Tibial nerve (tissue), 4 donors: ENCODE measurements around the gene TFAP2E. TPM values are rescaled to one million over a fixed set of nuclear protein-coding genes. Genes with fewer than 3 reads are reported as not detected.
"Not testable (repeated sequence)": the region's sequence is repeated elsewhere in the genome, so short reads cannot be mapped to it uniquely, and the experiment has no call there.

Experiments
- DNase-seq, 2 donors: peaks; one replicate each; pipeline ENCODE4 v3.0.0-alpha.2; 2019; ENCODE audit warnings: low spot score in 2 of 2
- H3K27ac ChIP-seq, 4 donors: fragments of 200-600 bp; sonication (generic) in 3 of 4; one replicate each; pipeline ENCODE4 v1.5.1; 2017 to 2019; ENCODE audit warnings: mild to moderate bottlenecking in 1 of 4
- H3K27me3 ChIP-seq, 2 donors: fragments of 200-600 bp; sonication (generic) in 1 of 2; one replicate each; pipeline versions ENCODE4 v1.5.1 to v1.6.0; 2017 to 2019
- H3K36me3 ChIP-seq, 3 donors: fragments of 200-600 bp; sonication (generic); one replicate each; pipeline ENCODE4 v1.5.1; 2018 to 2019
- H3K4me1 ChIP-seq, 4 donors: fragments of 200-600 bp; sonication (generic) in 3 of 4; one replicate each; pipeline ENCODE4 v1.5.1; 2017 to 2019
- H3K4me3 ChIP-seq, 4 donors: fragments of 200-600 bp; sonication (generic) in 3 of 4; one replicate each; pipeline ENCODE4 v1.5.1; 2017 to 2019; ENCODE audit warnings: mild to moderate bottlenecking in 1 of 4, moderate library complexity in 1 of 4
- H3K9me3 ChIP-seq, 4 donors: fragments of 200-600 bp; sonication (generic) in 3 of 4; one replicate each; pipeline ENCODE4 v1.5.1; 2017 to 2019
- CTCF ChIP-seq, 5 experiments: fragments of 200-600 bp in 3 of 5; fragments of 450-650 bp in 2 of 5; sonication (generic) in 3 of 5; IDR thresholded peaks; one replicate each; pipeline ENCODE4 v1.5.1; 2016 to 2019; ENCODE audit warnings: antibody characterized with exemption in 5 of 5, mild to moderate bottlenecking in 3 of 5, moderate library complexity in 2 of 5
- EP300 ChIP-seq, 2 donors: sonication (generic); formaldehyde crosslinking; IDR thresholded peaks; one replicate each; pipeline ENCODE4 v1.6.1; 2017; ENCODE audit warnings: antibody characterized with exemption in 2 of 2, mild to moderate bottlenecking in 1 of 2
- POLR2A ChIP-seq, 2 donors: fragments of 450-650 bp; IDR thresholded peaks; one replicate each; pipeline ENCODE4 v1.6.1; 2017; ENCODE audit warnings: antibody characterized with exemption in 2 of 2, mild to moderate bottlenecking in 2 of 2, moderate library complexity in 2 of 2
- WGBS, 2 donors: methylation state at CpG; one replicate each; pipeline ENCODE4 v1.1.5; 2018; 5-methylcytosine and 5-hydroxymethylcytosine counted together
- total RNA-seq, 4 donors: library from RNA; depleted of rRNA; stranded (reverse); fragments of >200 nt; gene quantifications; one replicate each; pipeline ENCODE4 v1.1.0, GENCODE V29; 2016

The TFAP2E gene
- total RNA-seq, 4 donors from 2014 or later, result 0.44 to 3.3 (median 1.2) TPM

DNA sequence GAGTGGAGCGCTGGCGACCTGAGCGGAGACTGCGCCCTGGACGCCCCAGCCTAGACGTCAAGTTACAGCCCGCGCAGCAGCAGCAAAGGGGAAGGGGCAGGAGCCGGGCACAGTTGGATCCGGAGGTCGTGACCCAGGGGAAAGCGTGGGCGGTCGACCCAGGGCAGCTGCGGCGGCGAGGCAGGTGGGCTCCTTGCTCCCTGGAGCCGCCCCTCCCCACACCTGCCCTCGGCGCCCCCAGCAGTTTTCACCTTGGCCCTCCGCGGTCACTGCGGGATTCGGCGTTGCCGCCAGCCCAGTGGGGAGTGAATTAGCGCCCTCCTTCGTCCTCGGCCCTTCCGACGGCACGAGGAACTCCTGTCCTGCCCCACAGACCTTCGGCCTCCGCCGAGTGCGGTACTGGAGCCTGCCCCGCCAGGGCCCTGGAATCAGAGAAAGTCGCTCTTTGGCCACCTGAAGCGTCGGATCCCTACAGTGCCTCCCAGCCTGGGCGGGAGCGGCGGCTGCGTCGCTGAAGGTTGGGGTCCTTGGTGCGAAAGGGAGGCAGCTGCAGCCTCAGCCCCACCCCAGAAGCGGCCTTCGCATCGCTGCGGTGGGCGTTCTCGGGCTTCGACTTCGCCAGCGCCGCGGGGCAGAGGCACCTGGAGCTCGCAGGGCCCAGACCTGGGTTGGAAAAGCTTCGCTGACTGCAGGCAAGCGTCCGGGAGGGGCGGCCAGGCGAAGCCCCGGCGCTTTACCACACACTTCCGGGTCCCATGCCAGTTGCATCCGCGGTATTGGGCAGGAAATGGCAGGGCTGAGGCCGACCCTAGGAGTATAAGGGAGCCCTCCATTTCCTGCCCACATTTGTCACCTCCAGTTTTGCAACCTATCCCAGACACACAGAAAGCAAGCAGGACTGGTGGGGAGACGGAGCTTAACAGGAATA, 4.2 kb downstream of the TFAP2E start:
- H3K27ac ChIP-seq, result no peak overlapping the region
- DNase-seq, result peak in 1 of 2 donors; percentile 22
- TF ChIP-seq POLR2A (IDR thresholded peaks at IDR 0.05), result no peak
- TF ChIP-seq CTCF (IDR thresholded peaks at IDR 0.05), result no peak
- no peak for TF ChIP-seq EP300 (IDR thresholded peaks at IDR 0.05)
- H3K36me3 ChIP-seq, result peaks cover 0 to 9% (median 0%) of the 10 kb centered on the region in 3 donors
- H3K9me3 ChIP-seq, result no peaks in the 10 kb centered on the region
- peak overlapping the region; percentile 29 to 56 (median 42) for H3K4me3 ChIP-seq
- 2 to 10% methylated on average over 31 to 60 of the region's 70 CpGs for WGBS, 2 donors
- peaks cover 0 to 35% (median 15%) of the 10 kb centered on the region in 4 donors for H3K4me1 ChIP-seq
- peaks cover 0 to 46% of the 10 kb centered on the region in 2 donors for H3K27me3 ChIP-seq

DNA sequence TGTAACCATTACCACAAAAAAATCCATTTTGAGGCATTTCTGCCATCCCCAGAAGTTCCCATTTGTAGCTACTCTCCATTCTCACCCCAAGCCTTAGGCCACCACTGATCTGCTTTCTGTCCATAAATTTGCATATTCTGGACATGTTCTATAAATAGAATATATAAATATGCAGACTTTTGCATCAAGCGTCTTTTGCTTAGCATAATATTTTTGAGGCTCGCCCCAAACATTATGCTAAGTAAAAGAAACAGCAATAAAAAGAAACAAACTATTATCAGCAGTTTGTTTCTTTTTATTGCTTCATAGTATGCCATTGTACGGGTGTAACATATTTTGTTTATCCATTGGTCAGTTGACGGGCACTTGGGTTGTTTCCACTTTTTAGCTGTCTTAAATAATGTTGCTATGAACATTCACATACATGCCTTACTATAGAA, 7.9 kb downstream of the TFAP2E start:
- Histone ChIP-seq H3K27me3 (peaks cover 0 to 16% of the 10 kb centered on the region in 2 donors), H3K4me1 (peaks cover 0 to 25% (median 5%) of the 10 kb centered on the region in 4 donors), H3K9me3 (no peaks in the 10 kb centered on the region), H3K36me3 (peaks cover 0 to 8% (median 0%) of the 10 kb centered on the region in 3 donors), H3K4me3 (no peak overlapping the region), H3K27ac (no peak overlapping the region)
- TF ChIP-seq CTCF (IDR thresholded peaks at IDR 0.05), result no peak
- TF ChIP-seq EP300 (IDR thresholded peaks at IDR 0.05), result no peak
- TF ChIP-seq POLR2A (IDR thresholded peaks at IDR 0.05), result no peak
- WGBS, 2 donors, result 56 to 60% methylated on average over 4 of the region's 4 CpGs
- no peak for DNase-seq

GRCh38 chr1:35581621-35582020, 8.5 kb downstream of the TFAP2E start:
- H3K4me3 ChIP-seq, H3K36me3 ChIP-seq, H3K27me3 ChIP-seq, H3K9me3 ChIP-seq, DNase-seq, H3K27ac ChIP-seq: not testable (repeated sequence)
- WGBS, 2 donors, result 95 to 97% methylated on average over 9 of the region's 9 CpGs
- peaks cover 0 to 19% (median 5%) of the 10 kb centered on the region in 4 donors for H3K4me1 ChIP-seq

GRCh38 chr1:35585281-35585680, 12.2 kb downstream of the TFAP2E start:
- Histone ChIP-seq H3K27ac (no peak overlapping the region), H3K4me3 (no peak overlapping the region), H3K27me3 (no peaks in the 10 kb centered on the region), H3K4me1 (no peaks in the 10 kb centered on the region), H3K36me3 (peaks cover 0 to 17% (median 0%) of the 10 kb centered on the region in 3 donors), H3K9me3 (no peaks in the 10 kb centered on the region)
- WGBS, 2 donors, result 87% methylated on average over 3 of the region's 3 CpGs
- TF ChIP-seq CTCF (IDR thresholded peaks at IDR 0.05) (no peak), POLR2A (IDR thresholded peaks at IDR 0.05) (no peak)
- no peak for DNase-seq

GRCh38 chr1:35585805-35586204, 12.7 kb downstream of the TFAP2E start:
- not testable (repeated sequence) for H3K27ac ChIP-seq, DNase-seq, H3K27me3 ChIP-seq, H3K4me3 ChIP-seq, H3K9me3 ChIP-seq, H3K4me1 ChIP-seq
- 90 to 91% methylated on average over 1 of the region's 1 CpG for WGBS, 2 donors
- H3K36me3 ChIP-seq, result peaks cover 0 to 22% (median 0%) of the 10 kb centered on the region in 3 donors

DNA sequence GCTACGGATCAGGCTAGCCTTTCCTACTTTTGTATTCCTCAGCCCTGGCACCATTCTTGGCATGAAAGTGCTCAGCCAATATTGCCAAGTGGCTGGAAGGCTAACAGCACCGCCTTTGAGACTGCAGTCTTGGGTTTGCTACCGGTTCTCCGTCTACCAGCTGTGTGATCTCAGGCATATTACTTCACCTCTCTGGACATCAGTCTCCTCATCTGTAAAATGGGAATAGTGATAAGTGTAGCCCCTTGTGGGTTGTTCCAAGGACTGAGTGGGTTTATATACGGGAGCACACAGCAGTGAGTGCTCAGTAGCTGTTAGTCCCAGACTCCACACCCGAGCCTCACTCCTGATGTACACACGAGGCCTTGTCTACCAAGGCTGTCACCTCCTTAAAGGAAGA, 13.7 kb downstream of the TFAP2E start:
- no peak overlapping the region for H3K4me3 ChIP-seq
- 87 to 92% methylated on average over 7 of the region's 7 CpGs for WGBS, 2 donors
- TF ChIP-seq POLR2A (IDR thresholded peaks at IDR 0.05) (no peak), CTCF (IDR thresholded peaks at IDR 0.05) (no peak), EP300 (IDR thresholded peaks at IDR 0.05) (no peak)

More for the DNA sequence above, 13.7 kb downstream of the TFAP2E start:
- Histone ChIP-seq H3K4me1 (no peaks in the 10 kb centered on the region), H3K27me3 (no peaks in the 10 kb centered on the region), H3K9me3 (no peaks in the 10 kb centered on the region), H3K27ac (no peak overlapping the region), H3K36me3 (peaks cover 0 to 32% (median 0%) of the 10 kb centered on the region in 3 donors)
- no peak for DNase-seq
